Heart right ventricle (tissue), 16 donors: Measurements from ENCODE around the gene OR52E6. TPM values are rescaled to one million over a fixed set of nuclear protein-coding genes. Genes with fewer than 3 reads are reported as not detected.
A peak's percentile ranks its signal among the peaks of the same experiment; 100 is the strongest.

Experiments used
- ATAC-seq, 8 donors: fragments of 200-7000 bp; cut with Tn5 transposase; one replicate each; pipeline ENCODE4 v1.9.1; 2020; ENCODE audit warnings: mild to moderate bottlenecking in 8 of 8, moderate library complexity in 8 of 8, moderate number of reproducible peaks in 1 of 8
- DNase-seq, 2 donors: peaks; one replicate each; pipeline ENCODE4 v3.0.0-alpha.2; 2020
- H3K27ac ChIP-seq, 10 donors: fragments of 200-600 bp; sonication (generic) in 2 of 10; one replicate each; pipeline versions ENCODE4 v1.5.0 to v1.8.0; 2020 to 2022; ENCODE audit warnings: mild to moderate bottlenecking in 3 of 10
- H3K27me3 ChIP-seq, 7 donors: fragments of 200-600 bp; one replicate each; pipeline ENCODE4 v1.8.0; 2021 to 2022; ENCODE audit warnings: mild to moderate bottlenecking in 2 of 7
- H3K36me3 ChIP-seq, 9 donors: fragments of 200-600 bp; sonication (generic) in 1 of 9; one replicate each; pipeline versions ENCODE4 v1.5.0 to v1.8.0; 2020 to 2022; ENCODE audit warnings: mild to moderate bottlenecking in 2 of 9
- H3K4me1 ChIP-seq, 9 donors: fragments of 200-600 bp; sonication (generic) in 1 of 9; one replicate each; pipeline versions ENCODE4 v1.5.0 to v1.8.0; 2020 to 2022; ENCODE audit warnings: mild to moderate bottlenecking in 4 of 9
- H3K4me3 ChIP-seq, 10 donors: fragments of 200-600 bp; sonication (generic) in 2 of 10; one replicate each; pipeline versions ENCODE4 v1.5.0 to v1.8.0; 2020 to 2022; ENCODE audit warnings: mild to moderate bottlenecking in 7 of 10, moderate library complexity in 2 of 10
- H3K9me3 ChIP-seq, 11 donors: fragments of 200-600 bp in 10 of 11; sonication (generic) in 2 of 11; one replicate each; pipeline versions ENCODE4 v1.5.0 to v1.8.0; 2013 to 2022; ENCODE audit warnings: mild to moderate bottlenecking in 2 of 11, control low read depth in 1 of 11, moderate library complexity in 1 of 11
- WGBS, 2 donors: extraction: QIAGEN DNeasy Blood & Tissue Kit; methylation state at CpG; one replicate each; pipeline ENCODE4 v1.1.7; 2013; ENCODE audit warnings: inconsistent platforms in 1 of 2; 5-methylcytosine and 5-hydroxymethylcytosine counted together
- intact Hi-C, 10 donors: fragments of 100-400 bp; cut with DNase I; formaldehyde crosslinking; loops; one replicate each; pipeline versions ENCODE4 v1.11.1 to v1.14.2; 2022
- polyA plus RNA-seq, 2 donors: library from polyadenylated mRNA; stranded (reverse); fragments of 200-250 nt; gene quantifications; one replicate each; pipeline ENCODE4 v1.2.3, GENCODE V29; 2013
- total RNA-seq, 10 donors: library from RNA; stranded (reverse); fragmentation: NEBNext Ultra II Directional in 3 of 10; extraction: Animal tissue kit (Norgen Biotek cat#: 25700) in 3 of 10; gene quantifications; one replicate each; pipeline versions ENCODE4 v1.2.1 to v1.2.4, GENCODE V29; 2021 to 2023
- TF ChIP-seq, protein P1 (sequence below), 9 donors: fragments of 200-600 bp; sonication (generic) in 2 of 9; IDR thresholded peaks; one replicate each; pipeline versions ENCODE4 v1.5.0 to v1.8.0; 2021 to 2022; ENCODE audit warnings: antibody characterized with exemption in 9 of 9, mild to moderate bottlenecking in 5 of 9, moderate library complexity in 1 of 9
- donor health status: Arrhythmogenic right ventricular cardiomyopathy.
- donor health status: ischemic (EF 13 %, LVEDD 7.1; RV severe dilation, severe dysfunction).
- donor health status: healthy with polysubstance abuse.
- donor health status: DM: no; HTN: yes; CAD: no.
- donor health status: DM: no; HTN: no; CAD: no.
- donor health status: ischemic (EF 25% LVEDD 6.9; RV normal size, moderate dysfunction).
- donor health status: ischemic (EF 25% LVEDD 5.7; RV mildly dilated, moderate dysfunction).
- donor health status: healthy.
- donor health status: DM: yes; HTN: yes; CAD: no.
- donor health status: Ischemic cardiomyopathy.
- donor health status: ischemic (EF 35%, LVEDD 5.7; RV mildly dilated, moderate dysfunction).
- donor health status: nonischemic (EF 11% LVEDD 7.7; RV severe dilation, severe dysfunction).
- donor health status: DM: yes; HTN: yes; CAD: no.
- donor health status: PGD.
- donor health status: ischemic (EF 29% LVEDD 5.4; RV normal size, mild dysfunction).
- donor health status: nonischemic (EF 23%, LVEDD 6.1; RV moderate dilation, normal function).

Gene OR52E6
- total and polyA plus RNA-seq, 12 donors = not detected

DNA sequence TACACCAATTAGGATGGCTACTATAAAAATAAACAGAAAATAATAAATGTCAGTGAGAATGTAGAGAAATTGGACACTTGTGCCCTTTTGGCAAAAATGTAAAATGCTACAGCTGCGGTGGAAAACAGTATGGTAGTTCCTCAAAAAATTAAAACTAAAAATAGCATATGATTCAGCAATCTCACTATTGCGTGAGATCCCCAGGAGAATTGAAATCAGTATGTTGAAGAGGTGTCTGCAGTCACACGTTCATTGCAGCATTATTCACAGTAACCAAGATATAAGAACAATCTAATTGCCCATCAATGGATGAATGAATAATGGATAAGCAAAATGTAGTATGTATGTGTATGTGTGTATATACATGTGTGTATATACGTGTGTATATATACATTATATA is 26.2 kb downstream of the OR52E6 start:
- H3K36me3 ChIP-seq = no peaks in the 10 kb centered on the region
- DNase-seq (no peak), ATAC-seq (no peak)
- TF ChIP-seq, protein P1, sequence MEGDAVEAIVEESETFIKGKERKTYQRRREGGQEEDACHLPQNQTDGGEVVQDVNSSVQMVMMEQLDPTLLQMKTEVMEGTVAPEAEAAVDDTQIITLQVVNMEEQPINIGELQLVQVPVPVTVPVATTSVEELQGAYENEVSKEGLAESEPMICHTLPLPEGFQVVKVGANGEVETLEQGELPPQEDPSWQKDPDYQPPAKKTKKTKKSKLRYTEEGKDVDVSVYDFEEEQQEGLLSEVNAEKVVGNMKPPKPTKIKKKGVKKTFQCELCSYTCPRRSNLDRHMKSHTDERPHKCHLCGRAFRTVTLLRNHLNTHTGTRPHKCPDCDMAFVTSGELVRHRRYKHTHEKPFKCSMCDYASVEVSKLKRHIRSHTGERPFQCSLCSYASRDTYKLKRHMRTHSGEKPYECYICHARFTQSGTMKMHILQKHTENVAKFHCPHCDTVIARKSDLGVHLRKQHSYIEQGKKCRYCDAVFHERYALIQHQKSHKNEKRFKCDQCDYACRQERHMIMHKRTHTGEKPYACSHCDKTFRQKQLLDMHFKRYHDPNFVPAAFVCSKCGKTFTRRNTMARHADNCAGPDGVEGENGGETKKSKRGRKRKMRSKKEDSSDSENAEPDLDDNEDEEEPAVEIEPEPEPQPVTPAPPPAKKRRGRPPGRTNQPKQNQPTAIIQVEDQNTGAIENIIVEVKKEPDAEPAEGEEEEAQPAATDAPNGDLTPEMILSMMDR (IDR thresholded peaks at IDR 0.05) = no peak
- H3K27ac ChIP-seq = no peak overlapping the region
- H3K4me3 ChIP-seq = no peak overlapping the region
- intact Hi-C loops = loop anchor here in 2 of 10 donors (10.0 kb wide), 1 partner anchor 691 kb away; no protein-coding TSS in a partner anchor
- peaks cover 0 to 16% (median 0%) of the 10 kb centered on the region in 9 donors for H3K4me1 ChIP-seq
- no peaks in the 10 kb centered on the region for H3K9me3 ChIP-seq
- no peaks in the 10 kb centered on the region for H3K27me3 ChIP-seq
- WGBS, 2 donors = 32 to 54% methylated on average over 4 of the region's 4 CpGs

DNA sequence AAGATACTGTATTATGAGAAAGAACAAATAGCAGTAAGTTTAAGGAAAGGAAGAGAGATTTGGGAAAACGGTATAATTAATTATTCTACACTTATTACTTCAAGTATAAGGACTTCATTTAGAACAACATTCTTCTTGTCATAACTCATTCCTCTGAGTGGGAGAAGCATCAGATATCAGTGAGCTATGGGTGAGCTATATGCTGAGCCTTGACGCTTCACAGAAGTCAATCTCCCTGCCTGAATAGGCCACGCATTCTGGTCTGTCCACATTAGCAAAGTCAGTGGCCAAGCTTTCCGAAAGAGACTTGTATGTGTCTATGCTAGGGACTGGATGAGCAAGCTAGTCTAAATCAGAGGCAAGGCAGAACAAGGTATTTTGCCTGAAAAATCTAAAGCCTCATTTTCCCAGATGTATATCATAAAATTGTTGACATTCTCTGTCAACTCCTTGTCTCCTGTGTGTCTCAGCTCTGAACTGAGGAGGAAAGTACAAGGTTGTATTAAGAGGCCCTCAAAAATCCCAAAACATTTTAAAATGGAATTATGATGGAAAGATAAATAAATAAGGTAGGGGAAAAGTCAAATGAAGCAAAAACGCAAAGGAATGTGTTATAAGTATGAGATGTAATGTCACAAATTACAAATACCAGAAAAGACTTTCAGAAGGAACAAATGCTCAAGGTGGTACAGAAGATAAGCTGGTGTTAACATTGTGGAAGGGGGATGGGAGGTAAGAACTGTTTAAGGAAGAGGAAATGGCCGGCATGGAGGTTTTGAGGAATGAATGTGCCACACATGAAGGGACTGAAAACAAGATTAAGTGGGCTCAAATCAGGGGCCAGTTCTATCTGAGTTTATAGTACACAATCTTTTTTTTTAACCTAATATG is 31.5 kb downstream of the OR52E6 start:
- intact Hi-C loops = loop anchor here (2.0 to 10.0 kb wide), 16 partner anchors 113 to 1183 kb away; partner anchors contain the start of genes TRIM6 (in 3 of the 10), TRIM22 (in 2 of the 10), TRIM5 (in 2 of the 10) and OR51V1 (in 1 of the 10)
- TF ChIP-seq, protein P1 (IDR thresholded peaks at IDR 0.05) = no peak
- no peaks in the 10 kb centered on the region for H3K9me3 ChIP-seq
- no peaks in the 10 kb centered on the region for H3K36me3 ChIP-seq
- H3K27me3 ChIP-seq = peaks cover 0 to 6% (median 0%) of the 10 kb centered on the region in 7 donors
- peaks cover 0 to 16% (median 7%) of the 10 kb centered on the region in 9 donors for H3K4me1 ChIP-seq
- H3K4me3 ChIP-seq = no peak overlapping the region
- ATAC-seq = no peak
- peak overlapping the region in 1 of 10 donors; percentile 9 for H3K27ac ChIP-seq
- WGBS, 2 donors = 70 to 73% methylated on average over 6 of the region's 6 CpGs
- no peak for DNase-seq

DNA sequence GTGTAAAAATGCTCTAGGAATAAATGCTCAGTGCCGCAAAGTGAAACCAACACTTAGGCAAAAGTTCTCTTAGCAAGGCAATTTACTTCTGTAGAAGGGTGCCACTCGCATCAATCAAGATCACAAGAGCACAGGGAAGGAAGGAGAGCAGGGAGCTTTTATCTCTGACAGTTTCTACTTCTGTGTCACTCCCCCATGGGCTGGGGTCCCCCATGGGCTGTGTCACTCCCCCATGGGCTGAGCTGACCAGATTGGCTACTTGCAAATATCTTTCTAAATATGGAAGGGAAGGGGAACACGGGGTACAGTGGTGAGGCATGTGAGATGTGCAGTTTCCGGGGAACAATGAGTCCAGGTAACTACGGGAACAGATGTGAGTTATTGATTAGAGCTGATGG is 32.6 kb downstream of the OR52E6 start:
- Histone ChIP-seq H3K27me3 (peaks cover 0 to 6% (median 0%) of the 10 kb centered on the region in 7 donors), H3K36me3 (no peaks in the 10 kb centered on the region), H3K9me3 (peaks cover 0 to 6% (median 0%) of the 10 kb centered on the region in 11 donors), H3K4me3 (peak overlapping the region; percentile 13 to 66 (median 54)), H3K4me1 (peaks cover 0 to 16% (median 5%) of the 10 kb centered on the region in 9 donors), H3K27ac (peak overlapping the region in 2 of 10 donors; percentile 19 to 50)
- WGBS, 2 donors = 44 to 52% methylated on average over 5 of the region's 5 CpGs
- DNase-seq (no peak), ATAC-seq (peak in 4 of 8 donors; percentile 39 to 77 (median 46))
- TF ChIP-seq, protein P1 (IDR thresholded peaks at IDR 0.05) = no peak
- intact Hi-C loops = loop anchor here (2.0 to 10.0 kb wide), 16 partner anchors 112 to 1182 kb away; partner anchors contain the start of genes TRIM6 (in 3 of the 10), TRIM22 (in 2 of the 10), TRIM5 (in 2 of the 10) and OR51V1 (in 1 of the 10)

- intact Hi-C loops = loop anchor here (1.0 to 10.0 kb wide), 17 partner anchors 111 to 1181 kb away; partner anchors contain the start of genes TRIM6 (in 3 of the 10), TRIM22 (in 2 of the 10), TRIM5 (in 2 of the 10) and OR51V1 (in 1 of the 10)
- TF ChIP-seq, protein P1 (IDR thresholded peaks at IDR 0.05) = peak; percentile 71 to 92 (median 84)
- DNase-seq (peak; percentile 35 to 78), ATAC-seq (peak; percentile 81 to 97 (median 94))
- H3K27me3 ChIP-seq = peaks cover 0 to 6% (median 0%) of the 10 kb centered on the region in 7 donors
- peaks cover 0 to 11% (median 0%) of the 10 kb centered on the region in 11 donors for H3K9me3 ChIP-seq
- WGBS, 2 donors = 6 to 8% methylated on average over 24 of the region's 24 CpGs
- H3K36me3 ChIP-seq = no peaks in the 10 kb centered on the region
- H3K4me3 ChIP-seq = peak within 1 kb of the TSS; percentile 13 to 66 (median 54)
- peaks cover 0 to 16% (median 5%) of the 10 kb centered on the region in 9 donors for H3K4me1 ChIP-seq
- H3K27ac ChIP-seq = peak within 1 kb of the TSS in 2 of 10 donors; percentile 19 to 50
Observed at GRCh38 chr11:5808500-5809121, 33.1 kb downstream of the OR52E6 start, which contains the start of gene OR52N2. Gene OR52N2 (plus strand): TSS chr11:5808924. CDS start chr11:5820336, 11,412 bp downstream.
